MM.1S (cell line): Measurements from ENCODE around the gene FGD2.

Experiments
- CTCF ChIP-seq: fragments of 300-600 bp; sonication (generic); IDR thresholded peaks from 2 replicates; pipeline ENCODE4 v1.5.1; 2016; ENCODE audit warnings: antibody characterized with exemption, low read length, mixed read lengths
- EZH2phosphoT487 ChIP-seq: fragments of 300-600 bp; sonication (generic); IDR thresholded peaks from 2 replicates; pipeline ENCODE4 v1.6.1; 2018; ENCODE audit warnings: antibody characterized with exemption, low read length

GRCh38 chr6:37069639-37070038 lies 64.2 kb downstream of the FGD2 start:
- no peak for TF ChIP-seq CTCF
- no peak for TF ChIP-seq EZH2phosphoT487
